ENCODE measurements around the gene EML5.
"Not testable (repeated sequence)": the region's sequence is repeated elsewhere in the genome, so short reads cannot be mapped to it uniquely, and the experiment has no call there.

Gene EML5

DNA sequence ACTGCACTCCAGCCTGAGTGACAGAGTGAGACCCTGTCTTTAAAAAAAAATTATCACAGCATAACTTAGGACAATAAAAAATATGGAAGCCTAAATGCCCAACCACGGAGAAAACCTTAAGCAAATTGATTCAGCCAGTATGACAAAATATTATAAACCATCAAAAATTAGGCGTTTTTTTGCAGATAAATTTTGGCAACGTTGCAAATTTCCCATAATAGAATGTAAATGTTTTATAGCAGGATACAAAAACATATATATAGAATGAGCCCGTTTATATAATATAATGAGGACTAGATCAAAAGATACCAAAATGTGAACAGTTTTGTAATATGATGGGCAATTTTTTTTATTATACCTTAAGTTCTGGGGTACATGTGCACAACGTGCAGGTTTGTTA lies 6.8 kb upstream of the EML5 start:
- DNase-seq: no peak

DNA sequence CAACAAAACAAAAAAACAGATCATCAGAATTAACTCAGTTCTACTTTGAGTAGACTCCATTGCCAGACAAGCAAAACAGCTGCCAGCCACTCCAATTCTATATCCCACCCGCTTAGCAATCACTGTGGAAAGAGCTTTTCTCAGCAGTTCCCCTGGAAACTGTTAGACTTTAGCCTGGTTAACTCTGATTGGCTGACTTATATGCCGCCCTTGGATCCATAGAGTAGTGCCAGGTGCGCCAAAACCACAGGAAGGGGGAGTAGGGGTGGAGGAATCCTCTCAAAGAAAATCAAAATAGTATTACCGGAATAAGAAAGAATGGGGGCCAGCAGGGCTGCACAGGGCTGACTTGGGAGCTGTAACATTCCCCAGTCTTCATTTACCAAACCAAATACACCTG lies 5.4 kb upstream of the EML5 start:
- no peak for DNase-seq

DNA sequence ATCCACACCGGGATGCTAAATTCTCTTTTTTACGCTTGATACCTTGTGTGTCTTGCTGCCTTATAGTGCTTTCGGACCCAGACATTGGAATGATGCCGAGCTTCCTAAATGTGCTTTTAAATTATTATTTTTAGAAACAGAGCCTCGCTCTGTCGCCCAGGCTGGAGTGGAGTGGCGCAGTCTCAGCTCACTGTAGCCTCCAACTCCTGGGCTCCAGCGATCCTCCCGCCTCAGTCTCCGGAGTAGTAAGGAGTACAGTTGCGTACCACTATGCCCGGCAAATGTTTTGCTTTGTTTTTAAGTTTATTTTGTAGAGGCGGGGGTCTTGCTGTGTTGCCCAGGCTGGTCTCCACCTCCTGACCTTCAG lies 489 bp upstream of the EML5 start:
- no peak for DNase-seq

DNA sequence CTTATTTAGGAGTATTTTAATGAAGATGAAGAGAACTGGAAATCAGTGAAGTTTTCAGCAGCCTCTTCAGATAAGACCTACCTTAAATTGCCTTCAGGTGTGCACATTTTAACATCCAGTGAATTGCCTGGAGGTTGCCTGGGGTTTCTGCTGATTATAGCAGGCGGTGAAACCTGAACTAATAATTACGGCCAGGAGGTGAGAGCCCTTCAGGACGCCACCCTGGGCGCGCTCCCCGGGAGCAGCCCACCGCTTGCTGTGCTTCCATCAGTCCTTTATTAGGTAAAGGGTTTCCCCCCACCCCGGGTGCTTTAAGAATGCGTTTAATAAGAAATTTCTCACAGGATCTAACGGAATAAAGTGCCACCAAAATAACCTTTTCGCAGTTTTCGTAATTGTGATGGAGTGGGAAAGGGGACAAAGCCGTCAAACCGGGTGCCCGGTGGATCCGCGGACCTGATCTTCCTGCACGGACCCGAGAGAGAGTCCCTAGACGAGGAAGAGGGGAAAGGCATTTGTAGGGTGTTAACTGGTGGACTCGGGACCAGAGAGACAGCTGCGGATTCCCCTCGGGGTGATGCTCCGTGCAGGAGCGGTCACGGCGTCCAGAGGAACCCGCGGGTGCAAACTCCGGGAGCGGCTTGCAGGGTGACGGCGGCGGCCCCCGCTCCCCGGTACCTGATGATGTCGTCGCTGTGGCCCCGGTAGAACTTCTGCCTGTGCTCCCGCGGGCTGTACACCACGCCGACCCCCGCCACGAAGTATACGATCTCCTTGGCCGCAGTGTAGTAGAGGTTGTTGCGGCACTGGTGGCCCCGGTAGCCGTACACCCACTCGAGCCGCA lies 902 bp downstream of the EML5 start:
- no peak for DNase-seq

DNA sequence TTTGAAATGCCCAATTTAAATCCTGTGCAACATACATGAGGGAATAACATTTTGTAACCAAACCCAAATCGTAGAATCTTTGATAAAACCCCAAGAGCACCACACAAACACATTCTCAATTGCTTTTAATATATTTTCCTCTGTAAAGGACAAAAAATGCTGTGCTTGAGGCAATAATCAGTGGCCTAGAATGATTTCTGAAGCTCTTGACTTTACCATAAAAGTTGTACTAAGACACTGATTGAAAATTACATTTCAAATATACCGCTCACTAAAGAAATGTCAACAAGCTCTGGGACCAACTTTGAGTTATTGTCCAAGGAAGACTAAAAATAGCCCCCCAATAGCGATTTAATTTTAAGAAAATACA lies 1.5 kb downstream of the EML5 start:
- no peak for DNase-seq

DNA sequence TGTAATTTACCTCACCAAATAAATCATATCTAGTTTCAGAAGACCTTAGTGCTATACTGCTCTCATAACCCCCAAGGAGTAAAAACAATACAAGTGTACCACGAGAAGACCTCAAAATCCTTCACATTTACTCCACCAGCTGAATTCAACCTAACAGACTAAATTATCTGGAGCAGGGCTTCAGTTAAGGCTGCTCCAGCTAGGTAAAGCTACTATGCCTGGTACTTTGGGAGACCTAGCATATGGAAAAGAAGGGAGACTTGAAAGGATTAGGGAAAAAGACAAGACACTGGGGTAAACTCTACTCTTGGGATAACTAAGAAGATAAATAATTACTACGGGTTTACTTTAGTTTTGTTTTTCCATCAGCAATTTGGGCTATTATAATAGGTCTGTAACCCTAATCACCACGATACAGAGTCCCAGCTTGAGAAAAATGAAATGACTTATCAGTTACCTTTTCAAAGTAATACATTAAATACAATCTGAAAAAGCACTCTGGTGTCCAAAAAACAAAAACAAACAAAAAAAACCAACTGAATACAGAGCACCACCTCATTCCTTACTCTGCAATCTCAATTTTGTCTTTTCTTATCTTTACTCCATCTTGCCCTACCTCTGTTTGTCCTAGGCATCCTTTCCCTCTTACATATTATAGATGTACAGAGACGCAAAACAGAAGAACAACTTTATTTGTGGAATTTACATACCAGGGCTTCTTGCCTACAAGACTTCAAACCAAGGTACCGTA lies 2.1 kb downstream of the EML5 start:
- DNase-seq: no peak

DNA sequence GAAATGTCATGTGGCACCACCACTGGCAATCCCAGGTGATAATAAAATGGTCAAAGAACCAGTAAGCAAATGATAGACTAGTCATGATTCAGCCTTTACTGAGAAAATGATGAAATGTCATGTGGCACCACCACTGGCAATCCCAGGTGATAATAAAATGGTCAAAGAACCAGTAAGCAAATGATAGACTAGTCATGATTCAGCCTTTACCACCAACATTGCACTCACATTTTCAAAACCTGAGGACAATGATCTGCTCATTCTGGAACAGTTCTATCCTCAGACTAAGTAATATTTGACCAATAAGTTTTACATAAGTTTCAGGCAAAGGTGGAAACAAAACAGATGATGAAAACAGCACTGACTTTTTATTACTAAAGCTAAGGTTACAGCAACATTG lies 3.2 kb downstream of the EML5 start:
- not testable (repeated sequence) for DNase-seq

DNA sequence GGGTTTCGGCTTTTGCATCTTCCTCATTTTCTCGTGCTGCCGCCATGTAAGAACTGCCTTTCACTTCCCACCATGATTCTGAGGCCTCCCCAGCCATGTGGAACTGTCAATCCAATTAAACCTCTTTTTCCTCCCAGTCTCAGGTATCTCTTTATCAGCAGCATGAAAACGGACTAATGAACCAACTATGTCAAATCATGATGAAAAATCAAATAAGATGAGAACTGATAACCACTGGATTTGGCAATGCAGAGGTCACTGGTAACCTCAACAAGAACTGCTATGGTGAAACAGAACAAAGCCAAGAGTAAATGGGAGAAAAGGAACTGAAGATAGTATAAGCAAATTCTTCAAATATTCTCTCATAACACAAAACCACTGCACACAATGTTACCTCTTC lies 6.0 kb downstream of the EML5 start:
- no peak for DNase-seq

DNA sequence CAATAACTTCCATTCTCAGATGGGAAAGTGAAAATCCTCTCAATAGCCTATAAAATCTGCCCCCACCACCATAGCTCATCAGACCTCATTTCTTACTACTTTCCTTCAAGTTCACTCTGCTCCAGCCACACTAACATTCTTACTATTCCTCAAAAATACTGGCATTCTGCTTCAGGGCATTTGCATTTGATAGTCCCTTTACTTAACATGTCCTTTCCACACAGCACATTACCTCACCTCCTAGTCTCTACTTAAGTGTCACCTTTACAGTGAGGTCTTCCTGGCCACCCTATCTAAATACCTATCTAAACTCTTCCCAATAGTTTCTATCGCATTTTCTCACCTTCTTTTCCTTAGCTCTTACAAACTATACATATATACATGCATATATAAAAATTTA lies 6.8 kb downstream of the EML5 start:
- DNase-seq: no peak

DNA sequence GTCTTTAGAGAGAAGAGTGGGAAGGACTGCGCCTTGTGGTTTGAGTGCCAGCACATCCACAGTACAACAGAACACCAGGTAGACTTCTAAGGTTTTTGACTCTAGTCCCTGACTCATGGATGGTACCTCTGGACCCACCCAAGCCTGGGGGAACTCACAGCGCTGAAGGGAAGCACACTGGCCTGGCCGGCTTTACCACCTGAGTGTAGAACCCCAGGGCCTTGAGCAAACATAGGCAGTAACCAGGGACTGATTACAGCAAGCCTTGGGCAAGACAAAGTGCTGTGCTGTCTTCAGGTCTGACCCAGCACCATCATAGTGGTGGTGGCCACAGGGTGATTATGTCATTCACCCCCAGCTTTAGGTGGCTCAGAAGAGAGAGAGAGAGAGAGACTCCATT lies 17.2 kb downstream of the EML5 start:
- no peak for DNase-seq

DNA sequence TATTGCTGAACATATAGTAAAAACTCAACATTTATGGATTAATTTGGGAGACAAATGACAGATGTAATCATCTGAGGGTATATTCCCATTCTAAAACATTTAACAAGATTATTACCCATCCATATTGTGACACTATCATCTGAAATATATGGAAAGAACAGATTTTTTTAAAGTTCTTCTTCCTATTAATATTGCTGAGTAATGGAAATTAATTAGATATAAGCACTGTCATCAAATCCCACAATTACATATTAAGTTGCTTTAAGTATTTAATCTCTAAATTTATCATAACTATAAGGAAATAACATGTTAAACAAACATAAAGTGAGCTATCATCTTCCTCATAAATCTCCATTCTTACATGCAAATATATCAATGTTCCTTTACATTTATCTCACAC lies 22.0 kb downstream of the EML5 start:
- DNase-seq: no peak

DNA sequence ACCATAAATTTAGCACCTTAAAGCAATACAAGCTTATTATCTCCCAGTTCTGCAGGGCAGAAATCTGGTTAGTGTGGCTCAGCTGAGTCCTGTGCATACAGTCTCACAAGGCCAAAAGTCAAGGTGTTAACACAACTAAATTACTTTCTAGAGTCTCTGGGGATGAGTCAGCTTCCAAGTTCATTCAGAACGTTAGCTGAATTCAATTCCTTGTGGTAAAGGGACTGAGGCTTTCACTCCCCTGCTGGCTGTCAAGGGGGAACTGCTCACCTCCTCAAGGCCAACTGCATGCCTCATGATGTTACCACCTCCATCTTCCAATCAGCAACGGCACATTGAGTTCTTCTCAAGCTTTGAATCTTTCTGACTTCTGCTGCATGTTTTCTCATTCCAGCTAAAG lies 27.6 kb downstream of the EML5 start:
- peak; percentile 4 for DNase-seq

DNA sequence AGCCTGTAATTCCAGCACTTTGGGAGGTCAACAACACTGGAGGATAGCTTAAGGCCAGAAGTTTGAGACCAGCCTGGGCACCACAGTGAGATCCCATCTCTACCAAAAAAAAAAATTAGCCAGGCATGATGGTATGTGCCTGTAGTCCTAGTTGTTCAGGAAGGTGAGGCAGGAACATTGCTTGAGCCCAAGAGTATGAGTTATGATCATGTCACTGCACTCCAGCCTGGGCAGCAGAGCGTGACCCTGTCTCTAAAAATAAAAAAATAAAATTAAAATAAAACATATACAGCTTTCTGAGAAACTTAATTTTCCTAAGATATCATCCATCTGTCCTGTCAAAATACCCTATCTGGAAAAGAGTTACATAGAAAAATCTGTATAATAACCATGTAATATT lies 38.9 kb downstream of the EML5 start:
- DNase-seq: no peak

DNA sequence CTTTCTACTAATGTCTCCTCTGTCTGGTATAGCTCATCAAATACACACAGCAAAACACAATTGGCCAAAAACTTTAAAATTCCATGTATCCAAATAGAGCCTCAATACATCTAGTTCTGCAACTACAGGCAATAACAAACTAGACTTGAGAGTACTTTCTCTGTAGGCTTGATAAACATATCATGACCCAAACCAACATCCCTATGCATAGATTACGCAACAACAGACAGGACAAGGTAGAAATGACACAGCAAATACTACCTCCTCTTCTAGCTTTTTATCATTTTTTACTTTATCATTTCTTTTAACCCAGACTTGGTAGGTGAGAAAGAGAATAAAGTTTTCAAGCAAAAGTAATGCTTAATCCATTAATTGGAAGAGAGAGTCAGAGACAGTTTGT lies 41.8 kb downstream of the EML5 start:
- no peak for DNase-seq

DNA sequence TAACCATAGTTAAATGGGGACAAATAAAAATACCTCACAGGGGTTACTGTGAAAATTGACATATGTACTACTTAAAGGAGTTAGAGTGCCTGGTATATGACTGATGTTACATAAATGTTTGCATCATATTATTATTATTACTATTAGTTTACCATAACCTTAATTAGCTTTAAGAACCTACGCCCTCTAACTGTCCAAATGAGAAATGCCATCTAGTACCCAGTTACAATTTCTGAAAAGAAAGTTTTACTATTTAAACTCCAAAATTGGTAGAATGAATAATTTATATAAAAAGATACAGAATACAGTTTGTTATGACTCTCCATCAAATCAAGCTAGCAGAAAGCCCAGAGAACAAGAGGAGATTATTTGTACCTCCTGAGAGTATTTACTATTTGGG lies 42.3 kb downstream of the EML5 start:
- no peak for DNase-seq

DNA sequence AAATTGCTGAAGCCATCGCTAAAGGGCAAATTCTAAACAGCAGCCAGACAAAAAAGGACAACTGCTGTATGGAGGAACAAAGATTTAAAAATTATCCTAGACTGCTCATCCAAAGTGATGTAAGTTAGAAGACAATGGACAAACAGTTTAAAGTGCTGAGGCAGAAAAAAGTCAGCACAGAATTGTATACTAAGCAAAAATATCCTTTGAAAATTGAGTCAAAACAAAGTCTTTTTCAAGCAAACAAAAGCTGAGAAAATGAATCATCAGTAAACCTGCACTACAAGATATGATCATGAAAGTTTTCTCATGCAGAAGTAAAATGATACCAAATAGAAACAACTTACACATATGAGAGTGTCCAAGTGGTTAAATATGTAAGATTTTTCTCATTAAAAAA lies 43.6 kb downstream of the EML5 start:
- no peak for DNase-seq

DNA sequence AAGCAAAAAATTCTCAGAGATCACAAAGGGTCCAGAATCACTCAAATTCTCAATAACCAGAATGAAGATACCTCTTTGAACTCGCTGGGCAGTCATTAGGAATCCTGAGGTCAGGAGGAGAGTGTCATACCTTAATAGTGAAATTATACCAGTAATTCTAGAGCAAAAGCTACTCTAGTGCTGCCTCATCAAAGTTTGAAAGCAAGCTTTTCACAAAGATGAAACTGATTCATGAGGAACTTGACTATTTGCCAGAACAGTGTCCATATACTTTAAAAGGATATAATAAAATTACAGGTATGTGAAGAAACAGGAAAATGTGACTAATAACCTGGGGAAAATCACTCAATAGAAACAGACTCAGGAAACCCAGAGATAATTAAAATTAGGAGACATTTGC lies 44.5 kb downstream of the EML5 start:
- DNase-seq: no peak

DNA sequence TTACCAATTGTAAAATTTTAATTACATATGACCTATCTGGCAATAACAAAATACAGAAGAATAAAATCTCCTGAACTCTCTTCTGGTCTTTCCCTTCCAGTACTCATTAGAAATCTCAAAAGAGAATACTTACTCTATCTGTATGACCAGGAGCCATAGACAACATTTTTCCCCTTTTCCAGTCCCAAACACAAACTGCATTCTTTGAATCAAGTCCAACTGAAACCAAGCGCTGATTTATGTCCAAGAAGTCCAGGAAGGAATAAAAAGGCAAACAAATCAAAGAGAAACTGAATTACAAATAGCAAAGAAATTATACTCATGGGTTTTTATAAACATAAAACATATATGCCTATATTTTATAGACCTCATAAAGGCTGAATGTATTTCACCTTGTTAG lies 46.7 kb downstream of the EML5 start:
- no peak for DNase-seq

DNA sequence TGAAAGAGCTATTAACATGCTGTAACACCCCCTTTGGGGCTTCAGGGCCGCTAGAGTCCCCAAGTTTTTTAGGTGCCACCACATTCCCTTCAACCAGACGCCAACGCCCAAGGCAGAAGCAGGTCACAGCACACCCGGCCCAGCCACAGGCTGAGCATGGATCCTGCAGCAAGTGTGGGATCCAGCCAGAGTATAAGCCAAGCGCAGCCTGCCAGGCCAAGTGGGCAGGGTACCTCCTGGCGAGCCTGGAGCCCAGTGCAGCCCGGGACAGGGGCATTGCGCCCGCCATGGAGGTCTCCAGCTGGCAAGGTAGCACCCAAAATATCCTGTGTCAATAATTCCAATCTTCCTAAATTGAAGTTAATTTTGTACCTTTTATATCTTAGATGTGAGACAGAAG lies 55.5 kb downstream of the EML5 start:
- DNase-seq: no peak

DNA sequence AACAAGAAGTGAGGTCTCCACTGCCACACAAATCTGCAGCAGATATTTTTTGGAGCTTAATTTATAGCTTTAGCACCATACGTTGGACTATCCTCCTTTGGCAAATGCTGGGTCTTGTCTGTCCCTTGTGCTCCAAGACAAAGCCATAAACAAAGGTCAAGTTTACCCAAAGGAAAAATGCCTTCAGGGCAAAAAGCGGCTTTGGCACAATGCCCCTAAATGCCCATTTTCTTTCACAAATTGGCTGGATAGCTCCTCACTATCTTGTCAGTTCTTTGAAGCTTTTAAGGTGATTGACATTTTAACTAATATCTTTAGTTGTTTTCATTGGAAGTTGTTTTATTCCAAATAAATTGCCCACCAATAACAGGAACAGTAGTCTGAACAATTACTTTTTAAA lies 59.6 kb downstream of the EML5 start:
- no peak for DNase-seq

DNA sequence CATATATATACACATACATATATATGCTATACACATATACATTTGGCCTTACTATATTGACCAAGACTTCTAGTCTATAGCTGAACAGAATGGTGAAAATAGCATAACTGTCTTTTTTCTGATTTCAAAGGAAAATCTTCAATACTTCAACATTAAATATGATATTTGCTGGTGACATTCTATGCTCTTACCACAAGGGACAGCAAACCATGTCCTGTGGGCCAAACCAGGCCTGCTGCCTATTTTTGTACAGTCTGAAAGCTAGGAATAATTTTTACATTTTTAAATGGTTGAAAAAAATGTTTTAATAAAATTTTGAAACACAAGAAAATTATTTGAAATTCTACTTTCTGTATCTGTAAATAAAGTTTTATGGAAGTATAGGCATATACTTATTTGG lies 63.6 kb downstream of the EML5 start:
- DNase-seq: no peak

DNA sequence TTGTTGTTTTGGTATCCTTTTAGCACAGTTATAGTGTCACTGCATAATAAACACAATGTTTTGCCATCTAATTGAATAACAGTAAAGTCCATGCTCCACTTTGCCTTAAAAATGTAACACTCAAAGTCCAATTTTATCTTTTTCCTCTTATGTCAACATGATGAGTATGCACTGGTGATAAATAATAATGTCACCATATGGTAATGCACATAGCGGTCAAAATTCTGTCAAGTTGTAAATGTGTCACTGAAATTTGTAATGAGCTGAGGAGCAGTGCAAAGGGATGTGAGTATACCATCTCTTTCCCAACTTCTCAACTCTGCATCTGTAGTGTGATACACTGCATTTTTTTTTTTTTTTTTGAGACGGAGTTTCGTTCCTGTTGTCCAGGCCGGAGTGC lies 65.7 kb downstream of the EML5 start:
- DNase-seq: no peak

DNA sequence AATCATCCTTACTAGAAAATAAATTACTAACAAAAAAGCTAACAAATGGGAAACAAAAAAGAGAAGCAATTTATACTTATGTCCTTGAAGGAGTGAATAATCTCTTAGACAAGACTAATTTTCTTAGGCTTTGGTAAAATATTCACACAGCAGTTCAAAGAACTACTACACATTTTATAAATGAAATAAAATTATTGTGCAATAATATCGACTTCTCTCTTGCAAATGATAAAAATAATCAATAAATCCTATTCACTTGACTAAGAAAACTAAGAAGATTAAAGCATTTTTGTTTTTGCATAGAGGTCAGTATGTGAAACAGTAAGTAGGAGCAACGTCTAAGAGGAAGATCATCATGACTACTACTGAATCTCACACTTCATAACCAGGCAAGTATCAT lies 82.0 kb downstream of the EML5 start:
- no peak for DNase-seq

DNA sequence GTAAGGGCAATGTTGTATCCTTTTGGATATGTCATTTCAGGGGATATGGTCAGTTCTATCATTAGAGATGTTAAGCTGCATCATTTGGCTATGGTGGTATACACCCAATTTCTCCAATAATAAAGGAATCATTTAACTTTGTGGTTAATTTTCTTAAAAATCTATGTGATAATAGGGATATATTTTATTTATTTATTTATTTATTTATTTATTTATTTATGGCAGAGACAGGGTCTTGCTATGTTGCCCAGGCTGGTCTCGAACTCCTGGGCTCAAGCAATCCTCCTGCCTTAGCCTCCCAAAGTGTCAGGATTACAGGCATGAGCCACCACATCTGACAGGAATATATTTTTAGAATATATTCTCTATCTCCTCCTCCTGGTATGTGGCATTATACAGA lies 85.7 kb downstream of the EML5 start:
- DNase-seq: no peak

DNA sequence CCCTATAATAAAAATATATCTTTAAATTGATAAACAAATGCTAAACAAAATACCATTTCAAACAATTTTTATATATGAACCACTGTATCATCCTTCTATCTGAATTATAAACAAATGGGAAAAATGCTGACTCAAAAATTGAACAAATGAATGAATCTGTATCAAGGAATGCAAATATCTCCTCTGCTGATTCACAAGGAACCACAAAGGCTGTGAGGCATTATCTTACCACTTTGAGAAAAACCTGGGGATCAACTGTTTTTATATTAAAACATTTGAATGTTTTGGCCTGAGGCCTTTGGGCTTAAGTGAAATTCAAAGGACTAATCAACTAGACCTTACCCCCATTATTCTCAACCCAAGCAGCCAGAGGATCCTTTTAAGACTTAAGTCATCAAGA lies 86.3 kb downstream of the EML5 start:
- peak; percentile 16 for DNase-seq

Measured in fibroblast of upper back skin (primary cell).